Upper lobe of left lung (tissue), 4 donors: ENCODE results near the gene CUEDC1.

Source experiments
- POLR2A ChIP-seq, 4 donors: fragments of 450-650 bp; IDR thresholded peaks; one replicate each; pipeline ENCODE4 v1.5.1; 2016 to 2017; ENCODE audit warnings: antibody characterized with exemption in 4 of 4, mild to moderate bottlenecking in 2 of 4
- TF ChIP-seq, protein P1 (sequence below), 6 experiments: fragments of 450-650 bp in 4 of 6; fragments of 200-600 bp in 2 of 6; sonication (generic) in 2 of 6; IDR thresholded peaks; one replicate each; pipeline ENCODE4 v1.5.1; 2016 to 2019; ENCODE audit warnings: antibody characterized with exemption in 6 of 6

GRCh38 chr17:57860414-57860999 is 94.7 kb downstream of the CUEDC1 start:
- TF ChIP-seq, protein P1, sequence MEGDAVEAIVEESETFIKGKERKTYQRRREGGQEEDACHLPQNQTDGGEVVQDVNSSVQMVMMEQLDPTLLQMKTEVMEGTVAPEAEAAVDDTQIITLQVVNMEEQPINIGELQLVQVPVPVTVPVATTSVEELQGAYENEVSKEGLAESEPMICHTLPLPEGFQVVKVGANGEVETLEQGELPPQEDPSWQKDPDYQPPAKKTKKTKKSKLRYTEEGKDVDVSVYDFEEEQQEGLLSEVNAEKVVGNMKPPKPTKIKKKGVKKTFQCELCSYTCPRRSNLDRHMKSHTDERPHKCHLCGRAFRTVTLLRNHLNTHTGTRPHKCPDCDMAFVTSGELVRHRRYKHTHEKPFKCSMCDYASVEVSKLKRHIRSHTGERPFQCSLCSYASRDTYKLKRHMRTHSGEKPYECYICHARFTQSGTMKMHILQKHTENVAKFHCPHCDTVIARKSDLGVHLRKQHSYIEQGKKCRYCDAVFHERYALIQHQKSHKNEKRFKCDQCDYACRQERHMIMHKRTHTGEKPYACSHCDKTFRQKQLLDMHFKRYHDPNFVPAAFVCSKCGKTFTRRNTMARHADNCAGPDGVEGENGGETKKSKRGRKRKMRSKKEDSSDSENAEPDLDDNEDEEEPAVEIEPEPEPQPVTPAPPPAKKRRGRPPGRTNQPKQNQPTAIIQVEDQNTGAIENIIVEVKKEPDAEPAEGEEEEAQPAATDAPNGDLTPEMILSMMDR (IDR thresholded peaks at IDR 0.05), result no peak
- no peak for TF ChIP-seq POLR2A (IDR thresholded peaks at IDR 0.05)
